Smooth muscle cell of the coronary artery (primary cell): ENCODE data around the gene NCKAP5. TPM values are rescaled to one million over a fixed set of nuclear protein-coding genes. Genes with fewer than 3 reads are reported as not detected.

Source experiments
- total RNA-seq: library from RNA; depleted of rRNA; stranded (reverse); fragments of >200 nt; gene quantifications from 2 replicates; pipeline ENCODE4 v1.2.3, GENCODE V29; 2014; ENCODE audit warnings: low replicate concordance

NCKAP5 gene
- 1.4 and 1.7 TPM in 2 replicates for total RNA-seq

DNA sequence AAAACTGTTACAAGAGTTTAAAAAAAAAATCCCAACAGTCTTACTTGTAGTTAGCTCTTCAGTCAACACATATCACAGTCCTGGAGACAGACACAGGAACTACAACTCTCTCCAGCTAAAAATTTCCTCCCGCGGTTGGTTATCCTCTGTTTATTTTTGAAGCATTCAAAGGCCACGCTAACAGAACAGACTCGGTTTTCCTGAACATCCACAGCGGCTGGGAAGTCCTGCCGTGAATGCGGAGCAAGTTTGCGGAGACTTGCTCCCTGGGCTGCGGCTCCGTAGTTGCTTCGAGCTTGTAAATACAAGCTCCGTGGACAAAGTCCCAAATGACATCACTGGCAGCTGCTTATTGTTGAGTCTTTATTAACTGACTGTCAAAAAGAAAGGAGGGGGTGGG lies at the start of gene NCKAP5:
Gene NCKAP5 (minus strand): TSS at position 292 of the 400 bp plus-strand sequence. CDS start 50,937 bp downstream, outside the sequence.

DNA sequence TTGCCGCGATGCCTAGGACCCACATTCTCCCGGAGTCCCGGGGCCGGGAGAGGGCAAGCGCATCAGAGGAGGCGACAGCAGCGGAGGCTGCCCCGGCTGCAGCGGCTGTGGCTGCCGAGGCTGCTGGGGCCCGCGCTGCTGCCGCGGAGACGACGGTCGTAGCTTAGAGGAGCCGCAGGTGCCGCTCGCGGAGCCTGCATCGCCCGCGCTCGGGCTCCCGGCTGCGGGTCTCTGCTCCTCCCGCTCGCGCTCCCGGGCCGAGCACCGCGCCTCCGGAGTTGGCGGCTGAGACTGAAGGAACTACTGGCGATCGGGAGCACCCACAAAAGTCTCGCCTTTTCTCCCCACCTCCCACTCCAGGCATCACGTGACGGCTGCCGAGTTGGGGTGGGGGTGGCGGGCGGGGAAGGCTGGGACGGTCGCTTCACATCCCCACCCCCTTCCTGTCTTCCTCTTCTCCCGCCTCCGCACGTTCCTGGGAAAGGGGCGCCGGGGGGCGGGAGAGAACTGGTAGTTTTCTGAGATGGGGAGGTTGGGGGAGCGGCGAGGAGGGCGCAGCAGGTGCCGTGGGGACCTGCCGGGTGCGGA lies 898.3 kb downstream of the NCKAP5 start, which contains the start of gene LYPD1:
Gene LYPD1 (minus strand): TSS at position 298 of the 588 bp plus-strand sequence. CDS start 273 bp downstream, at position 25.

